Progenitor cell of endocrine pancreas (in vitro differentiated cells): ENCODE results near the gene RABL3. TPM values are rescaled to one million over a fixed set of nuclear protein-coding genes. Genes with fewer than 3 reads are reported as not detected.

ENCODE experiments used
- DNase-seq: peaks from one replicate; pipeline ENCODE4 v3.0.0; 2021; ENCODE audit warnings: low spot score; ENCODE audit not compliant: unreplicated experiment
- H3K27ac Mint-ChIP-seq: 2 replicates; pipeline ENCODE4 v1.8.0; 2021; ENCODE audit warnings: mild to moderate bottlenecking, moderate library complexity, mixed read lengths
- H3K27me3 Mint-ChIP-seq: 2 replicates; pipeline ENCODE4 v1.8.0; 2021; ENCODE audit warnings: mixed read lengths
- H3K36me3 Mint-ChIP-seq: 2 replicates; pipeline ENCODE4 v1.8.0; 2022; ENCODE audit warnings: mixed read lengths; ENCODE audit not compliant: insufficient read depth
- H3K4me1 Mint-ChIP-seq: 2 replicates; pipeline ENCODE4 v1.8.0; 2021; ENCODE audit warnings: low read depth, mixed read lengths
- H3K4me3 Mint-ChIP-seq: 2 replicates; pipeline ENCODE4 v1.8.0; 2021; ENCODE audit warnings: low read depth, mild to moderate bottlenecking, moderate library complexity, mixed read lengths
- H3K9me3 Mint-ChIP-seq: 2 replicates; pipeline ENCODE4 v1.8.0; 2021; ENCODE audit warnings: low read depth, mixed read lengths
- CTCF ChIP-seq: fragments of 200-600 bp; sonication (generic); IDR thresholded peaks from one replicate; pipeline ENCODE4 v1.5.0; 2021; ENCODE audit warnings: antibody characterized with exemption, mild to moderate bottlenecking; ENCODE audit not compliant: unreplicated experiment
- total RNA-seq: library from RNA; stranded (reverse); gene quantifications from 2 replicates; pipeline ENCODE4 v1.2.1, GENCODE V29; 2021

Gene RABL3
- total RNA-seq, 1 donor from 2014 or later = 24.9 TPM

- Mint-ChIP-seq H3K27ac (peak overlapping the region; percentile 8), H3K27me3 (no peaks in the 10 kb centered on the region), H3K4me3 (no peak overlapping the region), H3K4me1 (peaks cover 50% of the 10 kb centered on the region), H3K36me3 (peaks cover 5% of the 10 kb centered on the region), H3K9me3 (no peaks in the 10 kb centered on the region)
- no peak for DNase-seq
- TF ChIP-seq CTCF = no peak
Observed at GRCh38 chr3:120685411-120685810, 56.9 kb downstream of the RABL3 start.

DNA sequence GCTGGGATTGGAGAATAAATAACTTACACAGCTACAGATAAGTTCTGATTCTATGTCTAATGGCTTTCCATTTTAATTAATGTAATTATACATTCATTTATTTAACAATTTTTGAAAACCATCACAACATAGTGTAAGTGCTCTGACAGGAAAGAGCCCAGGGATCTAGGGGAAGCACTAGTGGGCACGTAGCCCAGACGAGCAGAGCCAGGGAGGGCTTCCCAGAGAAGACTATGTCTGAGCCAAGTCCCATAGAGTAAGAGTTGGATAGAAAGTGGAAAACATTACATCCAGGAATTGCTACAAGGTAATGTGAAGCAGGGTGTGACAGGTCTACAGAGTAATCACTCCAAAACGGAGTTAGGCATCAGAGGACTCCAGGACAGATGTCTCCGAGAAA, 57.4 kb downstream of the RABL3 start:
- H3K27me3 Mint-ChIP-seq = no peaks in the 10 kb centered on the region
- peaks cover under 1% of the 10 kb centered on the region for H3K9me3 Mint-ChIP-seq
- H3K4me3 Mint-ChIP-seq = no peak overlapping the region
- no peak for DNase-seq
- H3K36me3 Mint-ChIP-seq = peaks cover 6% of the 10 kb centered on the region
- no peak for TF ChIP-seq CTCF
- peaks cover 51% of the 10 kb centered on the region for H3K4me1 Mint-ChIP-seq
- H3K27ac Mint-ChIP-seq = peak overlapping the region; percentile 19

DNA sequence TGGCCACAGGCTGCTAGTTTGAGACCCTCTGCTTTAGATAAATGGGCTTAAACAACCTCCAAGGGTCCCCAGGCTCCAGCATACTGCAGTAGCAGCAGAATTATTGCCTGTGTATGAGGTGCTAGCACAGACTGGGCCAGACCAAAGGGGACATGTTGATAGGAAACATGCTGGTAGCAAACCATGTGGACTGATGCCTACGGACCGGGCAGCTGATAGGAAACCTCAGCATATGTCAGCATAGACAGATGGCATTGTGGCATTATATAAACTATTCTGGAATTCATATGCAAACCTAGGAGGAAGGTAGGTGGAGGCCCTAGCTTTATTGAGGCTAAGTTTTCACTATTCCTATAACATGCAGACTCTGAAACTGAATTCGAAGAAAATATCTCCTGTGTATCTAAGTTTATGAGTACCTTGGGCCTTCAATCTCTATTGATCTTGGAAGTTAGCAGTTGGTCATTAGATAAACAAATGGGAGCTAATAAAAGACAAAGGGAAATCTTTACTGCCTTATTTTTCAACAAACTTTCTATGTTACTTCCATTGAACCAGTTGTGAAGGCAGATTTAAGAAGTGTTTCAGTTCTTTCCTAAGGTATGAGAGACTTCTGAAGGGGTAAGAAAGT, 58.5 kb downstream of the RABL3 start:
- DNase-seq = no peak
- TF ChIP-seq CTCF = no peak
- Mint-ChIP-seq H3K4me1 (peaks cover 58% of the 10 kb centered on the region), H3K27me3 (no peaks in the 10 kb centered on the region), H3K9me3 (peaks cover 7% of the 10 kb centered on the region), H3K27ac (peak overlapping the region; percentile 94), H3K36me3 (peaks cover 12% of the 10 kb centered on the region), H3K4me3 (no peak overlapping the region)

- TF ChIP-seq CTCF = no peak
- peaks cover 63% of the 10 kb centered on the region for H3K4me1 Mint-ChIP-seq
- DNase-seq = no peak
- peaks cover 7% of the 10 kb centered on the region for H3K9me3 Mint-ChIP-seq
- peak overlapping the region; percentile 94 for H3K27ac Mint-ChIP-seq
- H3K27me3 Mint-ChIP-seq = no peaks in the 10 kb centered on the region
- no peak overlapping the region for H3K4me3 Mint-ChIP-seq
- H3K36me3 Mint-ChIP-seq = peaks cover 12% of the 10 kb centered on the region
Observed at GRCh38 chr3:120683213-120683612, 59.1 kb downstream of the RABL3 start.

GRCh38 chr3:120682095-120682681, 60.1 kb downstream of the RABL3 start, which contains the start of gene HGD:
Gene HGD (minus strand): TSS chr3:120682239. CDS start chr3:120682111, 128 bp downstream.
- Mint-ChIP-seq H3K27me3 (no peaks in the 10 kb centered on the region), H3K9me3 (peaks cover 11% of the 10 kb centered on the region), H3K36me3 (peaks cover 17% of the 10 kb centered on the region), H3K4me1 (peaks cover 69% of the 10 kb centered on the region), H3K27ac (peak within 1 kb of the TSS; percentile 91), H3K4me3 (peak within 1 kb of the TSS; percentile 51)
- no peak for TF ChIP-seq CTCF
- DNase-seq = no peak
